HG03196 (cell line): ENCODE results near the gene TTF1.

Experiments used
- ATAC-seq: cut with Tn5 transposase; IDR thresholded peaks from one replicate; pipeline ENCODE4 v1.9.1; 2021; ENCODE audit not compliant: unreplicated experiment

TTF1 gene

DNA sequence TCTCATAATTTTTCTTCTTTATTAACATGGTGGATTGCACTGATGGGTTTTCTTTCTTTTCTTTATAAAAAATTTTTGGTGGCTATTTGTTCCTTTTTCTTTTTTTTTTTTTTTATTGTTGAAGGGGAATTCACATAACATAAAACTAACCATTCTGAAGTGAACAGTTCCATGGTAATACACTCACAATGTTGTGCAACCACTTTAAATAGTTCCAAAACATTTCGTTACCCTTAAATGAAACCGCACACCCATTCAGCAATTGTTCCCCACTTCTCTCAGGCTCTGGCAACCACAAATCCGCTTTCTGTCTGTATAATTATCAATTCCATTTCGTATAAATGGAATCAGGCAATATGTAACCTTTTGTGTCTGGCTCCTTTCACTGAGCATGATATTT lies 40.2 kb downstream of the TTF1 start:
- no peak for ATAC-seq

DNA sequence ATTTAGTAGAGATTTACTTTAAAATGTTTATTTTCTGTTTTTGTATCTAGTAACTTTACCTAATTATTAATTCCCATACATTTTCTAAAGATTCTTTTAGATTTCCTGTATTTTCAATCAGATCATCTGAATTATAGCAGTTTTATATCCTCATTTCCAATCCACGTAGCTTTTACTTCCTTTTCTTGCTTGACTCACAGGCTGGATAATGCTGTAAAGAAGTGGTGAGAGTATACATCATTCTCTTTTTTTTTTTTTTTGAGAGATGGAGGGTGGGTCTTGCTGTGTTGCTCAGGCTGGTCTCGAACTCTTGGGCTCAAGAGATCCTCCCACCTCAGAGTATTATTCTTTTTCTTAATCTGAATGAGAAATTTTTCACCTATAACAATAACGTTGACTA lies 40.7 kb downstream of the TTF1 start:
- ATAC-seq: no peak

- no peak for ATAC-seq
Observed at GRCh38 chr9:132364068-132364467, 42.6 kb downstream of the TTF1 start.

DNA sequence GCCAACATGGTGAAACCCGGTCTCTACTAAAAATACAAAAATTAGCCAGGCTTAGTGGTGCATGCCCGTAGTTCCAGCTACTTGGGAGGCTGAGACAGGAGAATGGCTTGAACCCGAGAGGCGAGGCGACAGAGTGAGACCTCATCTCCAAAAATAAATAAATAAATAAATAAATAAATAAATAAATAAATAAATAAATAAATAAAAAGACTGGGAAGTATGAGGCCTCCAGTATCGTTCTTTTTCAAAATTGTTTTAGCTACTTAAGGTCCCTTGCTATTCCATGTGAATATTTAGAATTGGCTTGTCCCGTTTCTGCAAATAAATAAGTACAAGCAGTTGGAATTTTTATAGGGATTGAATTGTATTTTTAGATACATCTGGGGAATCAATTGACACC lies 48.9 kb downstream of the TTF1 start:
- ATAC-seq: no peak

- no peak for ATAC-seq
Observed at GRCh38 chr9:132356324-132356924, 50.2 kb downstream of the TTF1 start.

DNA sequence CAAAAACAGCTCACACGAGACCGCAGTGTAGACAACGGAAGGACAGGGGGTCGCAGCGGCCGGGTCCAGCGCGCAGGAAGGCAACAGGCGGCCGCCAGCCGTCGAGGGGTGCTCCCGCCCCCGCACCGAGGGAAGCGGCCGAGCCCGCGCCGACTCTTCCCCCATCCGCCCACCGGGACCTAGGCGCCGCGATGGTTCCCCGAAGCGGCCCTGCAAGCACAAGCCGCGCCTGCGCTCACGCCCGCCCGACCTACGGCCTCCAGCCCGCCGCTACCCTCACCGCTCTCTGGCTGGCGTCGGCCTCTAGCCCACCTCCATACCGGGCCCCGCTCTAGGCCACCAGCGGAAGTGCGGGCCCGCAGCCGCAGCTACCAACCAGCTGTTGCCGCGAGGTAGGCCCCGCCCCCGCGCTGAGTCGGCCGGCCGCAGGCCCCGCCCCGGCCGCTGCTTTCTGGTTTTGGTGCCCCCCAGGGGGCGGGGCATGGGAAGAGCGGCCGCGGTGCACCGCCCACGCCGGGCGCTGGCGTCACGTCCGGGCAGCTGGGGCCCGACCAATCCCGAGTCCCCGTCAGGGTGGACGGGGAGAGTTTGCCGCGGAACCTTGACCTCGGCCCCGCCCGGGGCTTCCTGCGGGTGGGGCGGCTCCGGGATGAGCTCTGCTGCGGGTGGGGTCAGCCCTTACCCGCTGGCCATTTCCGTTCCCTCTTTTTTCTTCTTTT lies 51.8 kb downstream of the TTF1 start, which contains the start of gene SETX:
SETX (minus strand) TSS at position 350 of the 719 bp plus-strand sequence. CDS start 5,558 bp downstream, outside the sequence.
- ATAC-seq: peak; percentile 83

DNA sequence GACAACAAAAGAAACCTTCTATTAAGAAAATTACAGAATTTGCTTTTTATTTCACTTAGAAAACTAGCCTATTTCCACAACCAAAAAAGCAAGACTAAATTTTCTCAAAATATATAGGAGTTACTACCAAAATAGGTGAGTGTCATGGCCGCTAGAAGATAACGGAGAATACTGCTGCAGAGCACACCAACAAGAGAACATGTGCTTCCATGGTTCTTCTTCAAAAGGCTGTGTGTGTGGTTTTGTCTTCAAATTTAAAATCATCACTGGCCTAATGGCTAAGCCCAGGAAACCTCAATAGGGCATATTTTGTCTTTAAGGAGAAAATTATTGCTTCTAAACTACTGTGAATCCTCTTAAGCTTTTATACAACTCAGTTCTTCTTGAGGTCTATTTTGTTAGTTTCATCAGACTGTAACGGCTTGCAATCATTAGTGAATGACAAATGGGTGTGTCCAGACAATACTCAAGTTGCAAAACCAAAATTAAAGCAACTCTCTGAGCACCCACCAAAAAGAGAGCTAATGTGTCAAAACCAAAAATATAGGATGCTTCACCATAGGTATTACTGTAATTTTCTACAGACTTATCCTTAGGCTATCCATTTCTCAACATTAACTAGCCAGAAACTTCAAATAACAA lies 55.1 kb downstream of the TTF1 start:
- ATAC-seq: no peak

DNA sequence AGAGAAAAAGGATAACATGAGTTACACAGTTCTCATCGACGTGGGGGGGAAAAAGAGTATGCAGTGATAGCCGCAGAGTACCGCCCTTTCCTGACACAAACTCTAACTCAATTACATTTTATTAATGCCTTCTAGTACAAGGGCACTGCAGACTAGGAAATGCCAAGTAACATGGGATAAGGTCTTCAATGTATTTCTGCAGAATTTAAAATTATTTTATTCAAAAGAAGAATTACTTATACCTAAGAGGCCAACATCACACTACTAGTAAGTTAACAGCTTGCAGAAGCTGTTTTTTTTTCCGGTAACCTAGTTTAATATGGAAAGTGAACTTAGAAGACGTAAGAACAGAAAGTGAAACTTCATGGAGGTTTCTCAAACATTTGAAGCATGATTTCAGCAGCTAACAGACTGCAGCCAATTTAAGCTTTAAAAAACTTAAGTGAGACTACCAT lies 55.8 kb downstream of the TTF1 start:
- no peak for ATAC-seq

GRCh38 chr9:132348676-132349075 lies 58.0 kb downstream of the TTF1 start:
- no peak for ATAC-seq

- no peak for ATAC-seq
Observed at GRCh38 chr9:132346177-132346576, 60.5 kb downstream of the TTF1 start.

DNA sequence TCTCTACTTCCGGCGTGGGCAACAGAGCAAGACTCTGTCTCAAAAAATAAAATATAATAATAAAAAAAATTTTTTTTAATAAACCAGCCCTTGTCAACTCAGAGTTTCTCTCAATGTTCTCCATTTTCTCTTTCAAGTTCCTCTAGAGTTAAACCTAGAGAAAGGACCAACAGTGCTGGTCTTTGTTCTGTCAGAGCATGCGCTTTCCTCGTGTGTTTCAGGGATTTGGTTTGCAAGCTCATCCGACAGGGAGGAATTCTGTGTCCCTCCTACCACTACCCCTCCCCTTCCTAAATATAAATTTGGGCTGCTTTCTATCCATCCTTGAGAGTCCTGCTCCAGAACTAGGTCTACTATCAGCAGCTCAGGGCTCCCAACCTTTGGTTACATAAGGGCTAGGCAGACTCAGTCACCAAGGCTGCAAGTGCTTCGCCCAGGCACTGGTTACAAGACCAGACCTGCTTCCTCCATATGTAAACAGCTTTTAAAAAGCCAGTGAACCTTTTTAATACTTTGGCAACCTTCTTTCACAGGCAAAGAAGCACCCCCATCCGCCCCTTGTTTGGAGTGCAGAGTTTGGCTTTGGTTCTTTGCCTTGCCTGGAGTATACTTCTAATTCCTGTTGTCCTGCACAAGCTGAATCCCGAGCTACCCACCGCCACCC lies 65.3 kb downstream of the TTF1 start:
- no peak for ATAC-seq

DNA sequence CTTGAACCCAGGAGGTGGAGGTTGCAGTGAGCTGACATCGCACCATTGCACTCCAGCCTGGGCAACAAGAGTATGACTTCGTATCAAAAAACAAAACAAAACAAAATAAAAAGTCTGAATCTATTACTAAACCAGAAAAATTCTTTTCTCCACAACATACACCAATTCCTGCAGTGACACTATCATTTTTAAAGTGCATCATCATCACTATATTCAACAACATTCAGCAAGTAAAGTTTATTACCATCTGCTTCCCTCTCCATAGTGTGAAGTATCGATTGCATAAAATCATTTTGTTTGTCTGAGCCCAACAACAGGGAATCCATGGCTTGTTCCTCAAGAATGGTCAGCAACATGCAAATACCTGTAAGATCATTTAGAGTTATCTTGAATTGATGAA lies 72.3 kb downstream of the TTF1 start:
- no peak for ATAC-seq

- no peak for ATAC-seq
Observed at GRCh38 chr9:132333556-132333955, 73.1 kb downstream of the TTF1 start.

DNA sequence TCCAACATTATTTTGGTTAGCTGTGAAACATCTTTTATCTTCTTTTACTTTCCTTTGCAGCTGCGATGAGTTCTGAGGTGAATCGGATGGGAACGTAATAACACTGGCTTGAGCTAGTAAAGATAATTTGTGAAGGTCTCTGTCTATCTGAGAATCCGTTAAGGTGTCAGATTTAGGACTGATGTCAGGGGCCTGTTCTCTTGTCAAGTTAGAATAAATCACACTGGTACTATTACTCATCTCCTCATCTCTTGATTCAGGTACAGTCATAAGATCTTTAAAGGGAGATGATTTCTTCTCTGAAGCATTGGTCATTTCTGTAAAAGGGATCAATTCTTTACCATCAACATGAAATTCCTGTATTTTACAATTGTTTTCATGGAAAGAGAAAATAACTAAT lies 78.1 kb downstream of the TTF1 start:
- no peak for ATAC-seq

DNA sequence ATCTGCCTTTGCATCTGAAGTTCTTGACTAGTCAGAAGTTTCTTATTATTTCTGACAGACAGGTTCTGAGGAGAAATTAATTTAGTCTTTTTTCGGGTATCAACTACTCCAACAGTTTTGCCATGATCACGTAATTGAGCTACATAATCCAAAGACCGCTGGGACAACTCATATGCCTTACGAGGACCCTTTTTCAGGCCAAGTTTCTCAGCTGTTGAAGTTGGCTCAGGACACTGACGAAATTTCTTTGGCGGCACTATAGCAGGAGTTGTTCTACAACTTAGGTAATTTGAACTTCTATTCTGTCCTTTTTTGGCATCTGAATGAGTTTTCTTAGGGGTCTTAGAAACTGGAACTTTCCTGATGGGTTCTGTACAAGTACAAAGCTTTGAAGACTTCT lies 79.1 kb downstream of the TTF1 start:
- ATAC-seq: no peak
